Measurements from ENCODE around the gene CEACAM18.
A peak's percentile ranks its signal among the peaks of the same experiment; 100 is the strongest.
"Not testable (repeated sequence)": the region's sequence is repeated elsewhere in the genome, so short reads cannot be mapped to it uniquely, and the experiment has no call there.

The CEACAM18 gene

DNA sequence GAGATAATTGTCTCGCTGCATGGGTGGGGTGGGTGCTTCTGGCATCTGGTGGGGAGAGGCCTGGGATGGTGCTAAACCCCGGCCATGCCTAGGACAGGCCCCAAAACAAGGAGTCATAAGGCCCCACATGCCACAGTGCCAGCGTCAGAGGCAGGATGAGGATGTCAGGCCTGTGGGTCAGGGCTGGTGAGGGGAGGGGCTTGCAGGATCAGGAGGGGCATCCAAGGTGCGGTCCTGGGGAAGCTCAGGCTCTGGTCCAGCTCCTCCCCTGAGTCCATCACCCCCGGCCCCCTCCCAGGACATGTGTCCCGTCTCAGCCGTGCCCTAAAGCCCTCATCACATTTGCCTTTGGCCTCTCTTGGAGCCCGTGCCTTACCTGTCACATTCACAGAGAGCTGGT is 22.6 kb downstream of the CEACAM18 start:
- not testable (repeated sequence) for DNase-seq

DNA sequence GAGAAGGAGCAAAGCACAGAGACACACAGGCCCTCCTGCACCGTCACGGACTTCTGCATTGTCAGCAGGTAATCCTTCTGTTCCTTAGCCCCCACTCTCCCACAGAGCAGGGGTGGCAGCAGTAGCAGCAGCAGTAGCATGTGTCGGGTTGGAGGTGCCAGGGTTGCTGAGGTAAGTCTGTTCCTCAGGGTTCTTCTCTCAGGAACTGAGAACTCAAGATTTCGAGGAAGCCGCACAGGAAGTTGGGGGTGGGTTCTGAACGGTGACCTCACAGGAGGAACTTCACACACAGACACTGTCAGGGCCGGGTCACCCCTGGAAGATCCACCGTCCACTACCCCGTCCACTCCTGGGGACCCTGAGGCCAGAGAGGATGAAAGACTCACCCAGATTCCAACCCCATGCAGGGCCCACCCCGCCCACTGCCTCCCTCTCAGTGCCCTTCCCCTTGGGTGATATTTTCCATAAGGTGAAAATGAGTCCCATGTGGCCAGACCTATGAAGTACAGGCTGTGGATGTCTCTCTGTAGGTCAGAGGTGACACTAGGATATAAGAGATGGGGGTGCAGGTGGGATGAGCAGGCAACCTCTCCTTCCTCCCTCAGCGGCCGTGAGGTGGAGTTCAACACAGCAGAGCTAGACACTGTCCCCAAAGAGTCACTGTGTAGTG is 23.4 kb downstream of the CEACAM18 start, which contains the start of gene SIGLEC12:
Gene SIGLEC12 (minus strand): TSS at position 207 of the 670 bp plus-strand sequence. CDS start 67 bp downstream, at position 140.
- no peak for DNase-seq

DNA sequence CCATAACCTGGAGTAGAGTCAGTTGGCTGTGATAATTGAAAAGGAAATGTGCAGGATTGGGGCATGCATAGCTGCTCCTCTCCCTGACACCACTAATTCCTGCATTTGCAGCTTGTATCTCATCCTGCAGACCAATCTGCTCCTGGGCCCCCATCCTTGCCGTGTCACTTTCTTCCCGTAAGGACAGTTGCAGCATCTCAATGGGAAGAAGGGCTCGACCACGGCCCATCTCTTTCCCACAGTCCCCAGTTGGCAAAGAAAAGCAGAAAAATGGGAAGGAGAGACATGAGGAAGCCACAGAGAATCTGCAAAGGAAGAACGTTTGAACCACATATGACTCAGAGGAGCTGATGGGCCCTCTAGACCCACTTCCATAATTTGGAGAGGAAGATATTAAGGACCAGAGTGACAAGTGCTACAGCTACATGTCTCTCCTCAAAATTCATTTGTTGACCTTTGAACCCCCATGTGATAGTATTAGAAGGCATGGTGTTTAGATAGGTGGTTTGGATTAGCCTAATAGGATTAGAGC is 25.0 kb downstream of the CEACAM18 start:
- DNase-seq: no peak

DNA sequence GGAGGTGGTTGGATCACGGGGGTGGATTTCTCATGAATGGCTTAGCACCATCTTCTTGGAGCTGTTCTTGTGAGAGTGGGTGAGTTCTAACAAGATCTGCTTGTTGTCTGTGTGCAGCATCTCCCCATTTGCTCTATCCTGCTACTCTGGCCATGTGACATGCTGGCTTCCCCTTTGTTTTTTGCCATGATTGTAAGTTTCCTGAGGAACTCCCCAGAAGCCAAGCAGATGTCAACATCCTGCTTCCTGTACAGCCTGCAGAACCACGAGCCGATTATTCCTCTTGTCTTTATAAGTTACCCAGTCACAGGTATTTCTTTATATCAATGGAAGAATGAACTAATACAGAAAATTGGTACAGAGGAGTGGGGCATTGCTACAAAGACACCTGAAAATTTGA is 25.6 kb downstream of the CEACAM18 start:
- no peak for DNase-seq

DNA sequence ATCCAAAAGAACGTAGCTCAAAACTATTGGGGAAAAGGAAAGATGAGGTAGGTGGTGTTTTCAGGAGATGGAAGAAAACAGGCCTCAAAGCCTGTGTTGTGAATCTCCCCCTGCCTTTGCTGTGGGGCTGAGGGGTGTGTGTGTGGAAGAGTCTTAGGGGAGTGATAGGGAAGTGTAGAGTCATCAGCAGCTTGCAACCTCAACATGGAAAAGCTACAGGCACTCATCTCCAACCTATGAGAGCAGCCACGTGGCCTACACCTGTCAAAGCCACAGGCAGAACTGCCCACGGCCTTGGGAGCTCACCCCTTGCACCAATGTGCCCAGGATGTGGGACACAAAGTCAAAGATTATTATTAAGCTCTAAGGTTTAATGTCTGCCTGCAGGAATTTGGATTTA is 27.6 kb downstream of the CEACAM18 start:
- DNase-seq: no peak

DNA sequence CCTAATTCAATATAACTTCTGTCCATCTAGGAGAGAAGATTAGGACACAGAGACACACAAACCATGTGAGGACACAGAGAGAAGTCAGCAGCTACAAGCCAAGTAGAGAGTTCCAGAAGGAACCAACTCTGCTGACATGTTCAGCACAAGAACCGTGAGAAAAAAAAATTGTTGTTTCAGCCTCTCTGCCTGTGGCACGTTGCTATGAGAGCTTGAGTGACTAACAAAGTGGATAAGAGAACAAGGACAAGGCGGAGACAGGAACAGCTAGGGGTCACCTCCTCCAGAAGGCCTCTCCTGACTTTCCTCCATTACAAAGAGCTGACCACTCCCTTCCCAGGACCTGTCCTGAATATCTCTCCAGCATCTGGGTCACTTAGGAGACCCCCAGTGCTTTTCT is 28.9 kb downstream of the CEACAM18 start:
- no peak for DNase-seq

DNA sequence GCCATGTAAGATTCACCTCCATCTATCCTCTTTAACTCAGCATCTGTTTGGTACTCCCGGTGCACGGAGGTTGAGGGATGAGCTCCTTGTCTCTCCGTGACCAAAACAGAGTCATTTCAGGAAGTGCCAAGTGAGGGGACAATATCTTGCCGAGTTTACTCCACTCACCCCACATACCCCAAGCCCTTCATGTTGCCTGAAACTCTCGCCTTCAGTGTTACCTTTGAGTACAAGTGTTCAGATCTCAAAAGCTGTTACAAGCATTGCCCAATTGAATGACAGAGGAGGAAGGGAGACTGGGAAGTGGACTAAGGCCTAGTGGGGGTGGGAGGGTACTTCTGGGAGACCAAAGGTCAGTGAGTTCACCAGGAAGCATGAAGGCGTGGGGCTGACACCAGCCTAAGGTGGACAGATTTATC is 29.3 kb downstream of the CEACAM18 start:
- no peak for DNase-seq

DNA sequence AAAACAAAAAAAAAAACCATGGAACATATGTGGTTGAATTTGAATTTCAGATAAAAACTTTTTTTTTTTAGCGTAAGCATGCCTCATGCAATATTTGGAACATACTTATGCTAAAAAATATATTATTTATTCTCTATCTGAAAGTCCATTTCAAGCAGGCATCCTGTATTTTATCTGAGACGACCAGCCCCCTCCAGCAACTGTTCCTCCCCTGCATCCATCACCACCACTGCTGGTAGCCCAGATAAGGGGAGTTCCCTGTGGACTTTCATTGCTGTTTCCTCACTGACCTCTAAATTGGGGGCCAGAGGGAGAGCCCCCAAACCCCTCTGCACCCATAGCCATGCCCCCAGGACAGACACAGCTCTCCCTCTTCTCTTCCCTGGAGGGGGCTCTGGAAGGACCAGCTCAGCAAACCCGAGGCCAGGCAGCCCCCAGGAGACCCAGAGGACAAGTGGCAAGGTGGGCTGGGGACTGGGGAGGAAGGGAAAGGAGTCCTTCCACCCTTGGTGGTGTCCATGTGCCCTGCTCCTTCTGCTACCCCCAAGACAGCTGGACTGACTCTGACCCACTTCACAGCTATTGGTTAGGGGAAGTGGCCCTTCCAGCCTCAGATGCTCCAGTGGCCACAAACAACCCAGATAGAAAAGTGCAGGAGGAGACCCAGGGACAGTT is 29.9 kb downstream of the CEACAM18 start:
- no peak for DNase-seq

DNA sequence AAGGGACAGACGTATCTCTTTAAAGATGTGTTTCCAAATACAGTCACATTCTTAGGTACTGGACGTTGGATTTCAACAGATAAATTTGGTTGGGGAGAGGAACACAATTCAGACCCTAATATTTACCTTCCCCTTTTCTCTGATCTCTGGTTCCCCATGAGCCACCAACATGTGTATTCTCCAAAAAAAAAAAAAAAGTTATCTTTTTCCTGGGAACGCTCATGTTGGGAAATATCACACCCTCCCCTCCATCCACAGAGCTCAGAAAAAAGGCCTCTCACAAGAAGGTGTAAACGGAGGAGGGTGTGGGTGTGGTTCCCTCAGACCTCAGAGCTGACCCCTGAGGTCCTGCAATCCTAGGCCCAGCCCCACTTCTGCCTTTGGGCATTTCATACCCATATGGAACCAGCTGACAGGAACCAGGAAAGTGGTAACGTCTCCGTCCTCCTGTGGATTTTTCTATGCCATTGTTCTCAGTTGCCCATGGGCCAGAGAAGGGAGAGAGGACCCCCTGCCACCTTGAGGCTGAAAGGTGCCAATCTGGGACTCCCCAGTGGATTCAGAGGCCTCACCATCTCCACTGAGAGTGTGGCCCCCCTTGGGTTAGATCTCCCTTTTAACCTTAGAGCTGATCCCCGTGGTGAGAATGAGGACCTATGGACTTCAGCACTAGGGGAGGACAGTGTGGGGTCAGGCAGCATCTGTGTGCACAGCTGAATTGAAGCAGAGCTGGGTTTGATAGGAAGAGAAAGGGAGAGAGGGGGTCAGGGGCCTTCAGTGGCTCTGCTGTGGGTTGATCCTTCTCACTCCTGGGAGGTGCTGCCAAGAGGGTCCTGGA is 31.7 kb downstream of the CEACAM18 start:
- no peak for DNase-seq

DNA sequence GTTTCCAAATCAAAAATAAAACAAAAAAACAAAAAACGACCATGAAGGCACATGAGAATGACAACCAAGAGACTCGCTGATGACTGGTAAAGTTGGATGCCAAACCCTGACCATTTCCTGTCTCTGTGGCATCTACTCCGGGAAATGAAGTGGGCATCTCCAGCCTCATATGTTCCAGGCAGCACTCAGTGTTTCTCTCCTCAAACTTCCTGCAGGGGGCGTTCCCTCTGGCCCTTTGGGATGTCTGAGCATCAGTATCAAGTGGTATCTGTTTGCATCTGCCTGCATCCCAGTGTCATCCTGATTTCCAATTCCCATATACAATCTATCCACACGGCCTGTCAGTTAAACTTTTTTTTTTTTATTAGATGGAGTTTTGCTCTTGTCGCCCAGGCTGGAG is 33.0 kb downstream of the CEACAM18 start:
- DNase-seq: no peak

DNA sequence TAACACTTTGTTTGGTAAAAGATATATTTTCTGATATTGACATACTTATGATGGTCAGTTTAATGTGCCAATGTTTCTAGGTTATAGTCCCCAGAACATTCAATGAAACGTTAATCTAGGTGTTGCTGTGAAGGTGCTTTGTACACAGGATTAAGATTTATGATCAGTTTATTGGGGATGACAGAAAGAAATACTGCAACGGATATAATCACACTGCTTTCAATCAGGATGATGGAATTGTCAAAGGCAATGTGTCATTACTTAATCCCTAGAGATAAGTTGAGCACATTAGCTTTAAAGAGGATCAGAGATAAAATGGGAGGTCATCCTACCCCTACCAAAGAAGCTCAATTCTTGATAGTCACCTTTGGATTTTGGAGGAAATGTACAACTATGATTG is 35.6 kb downstream of the CEACAM18 start:
- DNase-seq: no peak

DNA sequence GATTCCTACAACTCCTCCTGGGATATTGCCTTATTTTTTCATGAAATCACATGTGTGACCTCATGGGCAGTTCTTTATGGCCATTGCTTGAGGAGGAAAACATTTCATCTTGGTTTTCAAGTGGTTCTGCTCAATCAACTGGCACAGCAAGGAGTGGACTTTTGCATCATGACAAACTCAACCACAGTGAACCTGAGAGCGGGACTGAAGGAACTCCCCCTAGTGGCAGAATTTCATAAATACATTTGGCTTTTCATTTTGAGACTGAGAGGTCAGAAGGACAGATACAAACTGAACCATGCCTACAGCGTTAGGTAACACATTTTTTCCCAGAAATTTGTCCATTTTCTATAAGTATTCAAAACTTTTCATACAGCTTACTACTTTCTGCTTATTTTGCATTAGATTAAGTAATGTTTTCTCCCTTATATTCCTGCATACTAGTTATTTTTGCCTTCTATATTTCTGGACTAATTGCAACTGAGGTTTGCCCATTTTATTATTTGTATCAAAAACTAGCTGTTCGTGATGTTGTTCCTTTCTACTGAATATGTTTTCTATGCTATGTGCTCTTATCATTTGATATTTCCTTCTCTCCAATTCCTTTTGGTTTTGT is 36.6 kb downstream of the CEACAM18 start:
- DNase-seq: peak; percentile 22

DNA sequence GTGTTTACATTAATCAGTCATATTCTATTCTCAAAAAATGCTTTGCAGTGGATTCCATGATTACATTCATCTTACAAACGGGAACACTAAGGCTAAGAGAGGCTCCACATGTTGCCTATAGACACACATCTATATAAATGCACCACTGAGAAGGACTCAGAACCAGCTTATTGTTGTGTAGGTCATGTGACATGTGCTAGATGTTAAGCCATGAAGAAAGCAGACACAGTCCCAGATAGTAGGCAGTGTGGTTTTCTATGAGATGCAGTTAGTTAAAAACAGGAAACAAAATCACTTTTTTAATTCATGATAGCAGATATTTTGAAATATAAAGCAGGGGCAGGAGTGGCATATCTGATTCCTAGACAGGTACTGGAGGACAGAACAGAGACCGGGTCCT is 42.4 kb downstream of the CEACAM18 start:
- no peak for DNase-seq

DNA sequence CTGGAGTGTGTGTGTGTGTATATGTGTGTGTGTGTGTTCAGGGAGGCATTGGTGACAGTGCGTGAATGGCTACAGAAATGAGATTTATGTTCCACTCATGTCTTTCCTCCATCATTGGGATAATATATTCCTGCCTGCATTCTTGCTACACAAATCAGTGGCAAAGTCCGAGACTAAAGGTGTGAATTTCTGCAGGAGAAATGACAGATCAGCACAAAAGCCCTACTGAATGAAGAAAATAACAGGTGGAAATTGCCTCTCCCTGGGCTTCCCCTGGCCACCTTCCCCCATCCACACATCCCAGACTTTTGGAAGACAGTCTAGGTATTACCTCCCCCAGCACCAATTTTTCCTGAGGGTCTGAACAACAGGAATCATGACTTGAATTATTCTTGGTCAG is 43.0 kb downstream of the CEACAM18 start:
- no peak for DNase-seq

DNA sequence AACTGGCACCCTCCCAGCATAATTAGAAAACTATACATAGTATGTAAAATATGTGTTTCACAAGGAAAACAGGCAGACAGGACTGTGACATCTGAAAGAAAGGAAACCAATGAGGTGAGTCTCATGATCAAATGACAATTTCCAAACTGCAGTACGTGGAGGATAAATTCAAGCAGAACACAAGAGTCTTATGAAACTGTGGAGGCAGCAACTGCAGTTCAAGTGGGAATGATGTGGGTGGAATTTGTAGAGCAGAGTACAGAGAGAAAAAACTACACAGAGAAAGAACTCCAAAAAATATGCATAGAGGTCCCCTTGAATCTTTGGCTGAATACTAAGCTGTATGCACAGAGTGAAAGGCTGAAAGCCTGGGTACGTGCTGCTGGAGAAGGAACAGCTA is 43.4 kb downstream of the CEACAM18 start:
- DNase-seq: no peak

DNA sequence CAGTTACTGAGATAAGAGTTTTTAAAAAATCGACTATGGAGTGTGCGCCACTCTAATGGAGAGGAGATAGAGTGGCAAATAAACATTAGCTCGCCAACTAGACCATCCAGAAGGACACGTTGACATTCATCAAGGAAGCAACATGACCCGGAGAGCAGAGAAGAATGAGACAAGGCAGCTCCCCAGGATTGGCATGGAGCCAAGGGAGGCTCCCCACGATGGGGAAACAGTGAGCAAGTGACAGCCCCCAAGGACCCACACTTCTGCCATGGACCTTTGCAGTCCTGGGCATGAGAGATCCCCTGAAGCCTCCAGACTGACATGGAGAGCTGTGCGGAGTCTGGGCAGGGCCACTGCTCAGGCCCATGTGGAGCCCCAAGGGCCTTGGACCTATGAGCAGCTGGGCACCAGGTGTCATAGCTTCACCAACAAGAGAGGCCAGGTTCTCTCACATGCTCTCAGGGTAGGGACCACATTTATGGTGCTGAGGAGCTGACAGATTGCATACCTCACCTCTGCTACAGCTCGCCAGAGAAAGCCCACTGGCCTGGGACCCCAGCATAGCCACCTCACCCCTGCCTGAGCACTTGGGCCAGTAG is 46.4 kb downstream of the CEACAM18 start:
- DNase-seq: no peak

DNA sequence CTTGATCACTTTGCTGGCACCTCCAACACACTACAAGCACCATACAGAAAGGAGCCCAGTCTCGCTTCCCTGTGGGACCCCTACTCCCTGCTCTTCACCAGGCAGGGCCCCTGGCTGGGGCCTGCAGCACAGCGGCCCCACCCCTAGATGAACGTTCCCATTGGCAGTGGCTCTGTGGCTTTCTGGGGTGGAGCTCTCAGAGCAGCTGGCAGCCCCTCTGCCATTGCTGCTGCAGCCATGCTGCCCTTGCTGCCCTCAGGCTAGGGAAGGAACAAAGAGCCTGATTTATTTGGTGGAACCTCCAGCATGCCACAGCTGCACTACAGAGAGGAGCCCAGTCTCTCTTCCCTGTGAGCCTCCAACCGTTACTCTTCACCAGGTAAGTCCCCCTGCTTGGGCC is 47.3 kb downstream of the CEACAM18 start:
- DNase-seq: no peak

DNA sequence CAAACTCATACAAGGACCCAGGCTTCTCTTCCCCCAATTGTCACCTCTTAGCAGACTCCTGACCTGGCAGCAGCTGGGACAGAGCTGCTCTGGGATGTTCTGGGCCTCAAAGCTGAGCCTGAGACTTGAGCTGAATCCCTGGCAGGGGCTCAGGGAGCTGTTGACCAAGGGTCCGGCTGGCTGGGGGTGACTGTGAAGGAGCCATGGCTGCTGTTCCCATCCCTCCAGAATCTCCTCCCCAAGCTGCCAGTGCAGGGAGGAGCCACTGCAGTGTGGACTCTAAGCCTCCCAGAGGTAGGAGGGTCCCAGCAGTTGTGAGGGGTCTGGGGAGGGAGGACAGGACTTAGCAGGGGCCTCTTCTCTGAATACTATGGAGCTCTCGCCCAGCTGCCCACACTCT is 51.0 kb downstream of the CEACAM18 start:
- no peak for DNase-seq

DNA sequence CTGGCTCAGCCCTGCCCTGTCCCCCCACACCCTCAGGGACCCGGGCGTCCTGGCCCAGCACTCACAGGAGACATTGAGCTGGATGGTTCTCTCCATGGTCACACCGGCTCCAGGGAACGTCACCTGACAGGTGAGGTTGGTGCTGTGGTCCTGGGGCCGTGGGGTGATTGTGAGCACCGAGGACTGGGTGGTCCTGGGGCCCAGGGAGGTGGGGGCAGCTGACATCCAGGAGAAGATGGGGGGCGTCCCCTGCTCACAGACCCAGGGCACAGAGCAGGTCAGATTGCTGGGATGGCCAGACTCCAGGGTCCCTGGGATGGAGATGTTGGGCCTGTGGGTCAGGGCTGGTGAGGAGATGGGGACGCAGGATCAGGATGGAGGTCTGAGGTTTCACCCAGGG is 52.3 kb downstream of the CEACAM18 start:
- no peak for DNase-seq

DNA sequence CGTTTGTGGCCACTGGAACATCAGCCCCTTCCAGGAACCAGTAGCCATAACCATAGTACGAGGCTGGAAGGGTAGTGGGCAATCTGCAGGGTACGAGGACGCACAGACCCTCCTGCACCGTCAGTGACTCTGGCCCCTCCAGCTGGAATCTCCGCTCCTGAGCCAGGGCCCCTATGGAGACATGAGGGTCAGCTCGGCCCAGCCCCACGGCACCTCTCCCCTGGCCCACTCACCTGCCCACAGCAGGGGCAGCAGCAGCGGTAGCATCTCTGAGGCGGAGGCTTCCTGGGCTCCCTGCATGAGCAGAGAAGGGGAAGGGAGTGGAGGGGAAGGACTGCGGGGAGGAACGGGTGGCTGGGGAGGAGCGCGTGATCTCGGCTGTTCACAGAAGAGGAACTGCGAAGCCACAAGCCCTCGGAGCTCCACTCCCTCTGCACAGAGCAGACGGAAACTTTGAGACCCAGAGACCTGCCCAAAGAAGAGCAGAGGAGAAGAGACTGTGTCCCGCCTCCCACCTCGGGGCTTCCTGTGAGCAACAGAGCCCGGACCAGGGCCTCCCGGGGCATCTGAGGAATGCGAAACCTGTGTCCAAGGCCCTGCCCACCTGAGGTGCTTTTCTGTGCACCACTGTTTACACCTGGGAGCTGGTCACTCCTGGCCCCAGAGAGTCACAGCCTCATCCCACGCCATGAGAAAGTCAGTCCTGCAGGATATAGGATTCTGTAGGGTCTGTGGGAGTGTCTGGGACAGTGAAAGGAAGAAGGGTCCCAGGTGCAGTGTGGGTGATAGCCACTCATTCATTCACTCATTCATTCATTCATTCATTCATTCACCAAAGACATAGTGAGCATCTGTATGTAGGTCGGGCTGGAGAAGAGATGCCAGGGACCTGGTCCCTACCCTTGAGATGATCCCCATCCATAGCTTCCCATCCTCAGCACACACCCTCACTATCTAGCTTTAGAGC is 53.3 kb downstream of the CEACAM18 start, which contains the start of gene SIGLEC6:
Gene SIGLEC6 (minus strand): TSS at position 322 of the 967 bp plus-strand sequence. CDS start 22 bp downstream, at position 300.
- no peak for DNase-seq

DNA sequence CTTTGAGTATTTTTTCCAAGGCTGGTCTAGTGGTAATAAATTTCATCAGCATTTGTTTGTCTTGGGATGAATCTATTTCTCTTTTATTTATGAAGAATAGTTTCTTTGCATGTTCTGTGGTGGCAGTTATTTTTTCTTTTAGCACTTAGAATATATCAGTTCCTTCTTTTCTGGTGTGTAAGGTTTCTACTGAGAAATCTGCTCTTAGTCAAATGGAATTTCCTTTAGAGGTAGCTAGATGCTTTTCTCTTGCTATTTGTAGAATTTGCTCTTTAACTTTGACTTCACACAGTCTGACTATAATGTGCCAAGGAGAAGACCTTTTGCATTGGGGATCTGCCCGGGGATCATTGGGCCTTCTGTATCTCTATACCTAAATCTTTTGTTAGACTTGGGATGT is 57.2 kb downstream of the CEACAM18 start:
- DNase-seq: no peak

Data from activated T-cell treated with anti-CD3 and anti-CD28 coated beads for 4 hours (primary cell).